Activated naive CD8-positive, alpha-beta T cell treated with anti-CD3 and anti-CD28 coated beads, Interleukin-2, amount 50 U/mL, for 24 hours (primary cell): ENCODE results near the gene SPSB1.

Source experiments
- ATAC-seq: fragments of 150-1000 bp; cut with Tn5 transposase; one replicate; pipeline ENCODE4 v1.10.0; 2021
- DNase-seq: peaks from one replicate; pipeline ENCODE4 v3.0.0; 2021
- H3K27ac Mint-ChIP-seq: one replicate; pipeline ENCODE4 v1.8.0; 2021; ENCODE audit warnings: mild to moderate bottlenecking, mixed read lengths
- H3K27me3 Mint-ChIP-seq: one replicate; pipeline ENCODE4 v1.8.0; 2021; ENCODE audit warnings: mixed read lengths
- H3K36me3 Mint-ChIP-seq: one replicate; pipeline ENCODE4 v1.8.0; 2021; ENCODE audit warnings: low read depth, mixed read lengths
- H3K4me1 Mint-ChIP-seq: one replicate; pipeline ENCODE4 v1.8.0; 2021; ENCODE audit warnings: mixed read lengths
- H3K4me3 Mint-ChIP-seq: one replicate; pipeline ENCODE4 v1.8.0; 2021; ENCODE audit warnings: mild to moderate bottlenecking, moderate library complexity, mixed read lengths
- H3K9me3 Mint-ChIP-seq: one replicate; pipeline ENCODE4 v1.8.0; 2021; ENCODE audit warnings: mixed read lengths

Gene SPSB1

GRCh38 chr1:9321986-9322660, 29.4 kb downstream of the SPSB1 start:
- no peaks in the 10 kb centered on the region for H3K36me3 Mint-ChIP-seq
- no peaks in the 10 kb centered on the region for H3K27me3 Mint-ChIP-seq
- no peak for DNase-seq
- H3K4me3 Mint-ChIP-seq: no peak overlapping the region
- H3K9me3 Mint-ChIP-seq: no peaks in the 10 kb centered on the region
- no peak for ATAC-seq
- peaks cover 12% of the 10 kb centered on the region for H3K4me1 Mint-ChIP-seq
- no peak overlapping the region for H3K27ac Mint-ChIP-seq

GRCh38 chr1:9322661-9323244, 30.1 kb downstream of the SPSB1 start:
- ATAC-seq (no peak), DNase-seq (no peak)
- Mint-ChIP-seq H3K27me3 (no peaks in the 10 kb centered on the region), H3K36me3 (no peaks in the 10 kb centered on the region), H3K9me3 (no peaks in the 10 kb centered on the region), H3K4me1 (peaks cover 6% of the 10 kb centered on the region), H3K27ac (no peak overlapping the region), H3K4me3 (no peak overlapping the region)

DNA sequence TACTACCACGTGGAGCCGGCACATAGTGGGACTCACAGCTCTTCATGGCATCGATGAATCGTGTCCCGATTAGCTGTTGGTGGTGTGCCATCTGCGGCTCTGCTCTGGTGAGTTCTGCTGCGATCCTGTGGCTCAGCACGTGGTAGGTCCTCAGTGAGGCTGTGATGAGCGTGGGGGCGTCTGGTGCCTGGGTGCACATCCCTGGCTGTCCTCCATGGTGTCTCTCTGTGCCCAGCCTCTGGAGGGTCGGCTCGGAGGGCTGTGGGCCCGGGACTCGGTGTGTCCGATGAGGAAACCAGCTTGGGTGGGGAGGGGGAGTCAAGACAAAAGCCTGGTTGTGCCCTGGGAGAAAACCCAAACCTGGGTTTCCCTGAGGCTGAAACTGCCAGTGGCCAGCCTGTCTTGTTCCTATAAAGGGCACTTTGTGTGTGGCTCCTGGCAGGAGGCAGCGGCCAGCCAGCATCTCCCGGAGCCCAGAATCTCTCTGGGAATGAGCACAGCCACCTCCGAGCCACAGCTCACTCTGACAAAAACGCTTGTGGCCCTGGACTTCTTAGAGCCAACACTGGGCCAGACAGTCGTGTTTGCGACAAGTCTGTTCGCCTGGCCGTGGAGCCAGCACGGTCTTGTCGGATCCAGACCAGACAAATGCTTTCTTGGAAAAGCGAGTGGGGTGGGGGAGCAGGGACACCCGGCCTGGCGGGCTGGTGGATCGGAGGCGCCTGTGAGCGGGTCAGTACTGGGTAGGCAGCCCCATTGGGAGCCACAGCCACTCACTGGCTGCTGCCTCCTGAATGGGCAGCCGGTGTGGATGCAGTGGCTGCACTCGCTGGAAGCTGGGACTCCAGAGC, 31.8 kb downstream of the SPSB1 start:
- DNase-seq (no peak), ATAC-seq (no peak)
- Mint-ChIP-seq H3K27ac (no peak overlapping the region), H3K4me1 (no peaks in the 10 kb centered on the region), H3K27me3 (no peaks in the 10 kb centered on the region), H3K4me3 (no peak overlapping the region), H3K36me3 (no peaks in the 10 kb centered on the region), H3K9me3 (no peaks in the 10 kb centered on the region)

DNA sequence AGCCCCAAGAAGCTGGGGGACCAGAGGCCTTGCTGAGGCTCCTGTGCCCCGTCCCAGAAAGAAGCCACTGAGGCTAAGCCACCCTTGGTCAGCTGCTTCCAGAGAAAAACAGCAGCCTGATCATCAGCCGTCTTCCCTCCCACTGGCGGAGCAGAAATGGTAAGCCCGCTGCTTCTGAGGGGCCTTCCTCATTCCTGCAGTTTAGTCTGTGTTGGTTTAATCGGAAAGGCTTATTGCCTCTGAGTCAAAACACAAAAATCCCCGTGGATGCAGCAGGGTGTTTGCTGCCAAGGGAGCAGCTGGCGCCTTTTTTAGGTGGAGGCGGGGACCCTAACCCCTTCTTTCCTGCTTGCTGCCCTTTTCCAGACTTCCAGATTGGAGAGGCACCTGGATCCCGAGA, 33.9 kb downstream of the SPSB1 start:
- Mint-ChIP-seq H3K4me1 (no peaks in the 10 kb centered on the region), H3K4me3 (no peak overlapping the region), H3K27me3 (no peaks in the 10 kb centered on the region), H3K9me3 (no peaks in the 10 kb centered on the region), H3K27ac (no peak overlapping the region), H3K36me3 (no peaks in the 10 kb centered on the region)
- DNase-seq: no peak
- no peak for ATAC-seq

GRCh38 chr1:9328201-9328600, 35.5 kb downstream of the SPSB1 start:
- Mint-ChIP-seq H3K9me3 (no peaks in the 10 kb centered on the region), H3K27ac (no peak overlapping the region), H3K27me3 (no peaks in the 10 kb centered on the region), H3K4me3 (no peak overlapping the region), H3K36me3 (no peaks in the 10 kb centered on the region), H3K4me1 (peaks cover 7% of the 10 kb centered on the region)
- ATAC-seq (no peak), DNase-seq (no peak)

- Mint-ChIP-seq H3K9me3 (no peaks in the 10 kb centered on the region), H3K27me3 (no peaks in the 10 kb centered on the region), H3K4me1 (peaks cover 7% of the 10 kb centered on the region), H3K36me3 (no peaks in the 10 kb centered on the region), H3K4me3 (no peak overlapping the region), H3K27ac (no peak overlapping the region)
- DNase-seq: no peak
- no peak for ATAC-seq
These were observed 36.0 kb downstream of the SPSB1 start for GRCh38 chr1:9328715-9329114.

DNA sequence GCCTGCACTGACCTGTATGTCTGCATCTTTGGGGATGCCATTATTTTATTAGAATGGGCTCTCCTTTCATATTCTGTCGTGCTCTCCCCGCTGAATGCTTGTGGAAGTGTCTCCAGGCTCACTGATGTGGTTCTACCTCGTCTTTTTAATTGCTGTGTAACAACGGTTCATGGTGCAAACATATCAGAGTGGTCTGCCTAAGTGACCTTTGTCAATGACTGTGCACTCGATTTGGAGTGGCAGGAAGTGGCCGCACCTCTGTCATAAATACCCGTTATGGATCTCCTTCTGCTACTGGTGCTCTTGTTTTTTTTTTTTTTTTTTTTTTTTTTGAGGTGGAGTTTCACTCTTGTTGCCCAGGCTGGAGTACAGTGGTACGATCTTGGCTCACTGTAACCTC, 38.3 kb downstream of the SPSB1 start:
- no peaks in the 10 kb centered on the region for H3K27me3 Mint-ChIP-seq
- DNase-seq (no peak), ATAC-seq (no peak)
- no peaks in the 10 kb centered on the region for H3K9me3 Mint-ChIP-seq
- H3K4me3 Mint-ChIP-seq: no peak overlapping the region
- H3K27ac Mint-ChIP-seq: no peak overlapping the region
- peaks cover 7% of the 10 kb centered on the region for H3K4me1 Mint-ChIP-seq
- no peaks in the 10 kb centered on the region for H3K36me3 Mint-ChIP-seq

- Mint-ChIP-seq H3K27ac (no peak overlapping the region), H3K4me1 (peaks cover 7% of the 10 kb centered on the region), H3K27me3 (no peaks in the 10 kb centered on the region), H3K36me3 (no peaks in the 10 kb centered on the region), H3K4me3 (no peak overlapping the region), H3K9me3 (no peaks in the 10 kb centered on the region)
- DNase-seq (no peak), ATAC-seq (no peak)
These were observed 39.1 kb downstream of the SPSB1 start for GRCh38 chr1:9331558-9332346.

GRCh38 chr1:9332513-9333143, 39.9 kb downstream of the SPSB1 start:
- ATAC-seq (peak; percentile 24), DNase-seq (peak; percentile 4)
- Mint-ChIP-seq H3K27me3 (no peaks in the 10 kb centered on the region), H3K27ac (no peak overlapping the region), H3K36me3 (no peaks in the 10 kb centered on the region), H3K4me1 (peaks cover 7% of the 10 kb centered on the region), H3K4me3 (no peak overlapping the region), H3K9me3 (no peaks in the 10 kb centered on the region)

- Mint-ChIP-seq H3K4me3 (no peak overlapping the region), H3K9me3 (no peaks in the 10 kb centered on the region), H3K4me1 (no peaks in the 10 kb centered on the region), H3K27ac (no peak overlapping the region), H3K36me3 (no peaks in the 10 kb centered on the region), H3K27me3 (no peaks in the 10 kb centered on the region)
- no peak for ATAC-seq
- DNase-seq: no peak
These were observed 45.9 kb downstream of the SPSB1 start for GRCh38 chr1:9338397-9339246.

DNA sequence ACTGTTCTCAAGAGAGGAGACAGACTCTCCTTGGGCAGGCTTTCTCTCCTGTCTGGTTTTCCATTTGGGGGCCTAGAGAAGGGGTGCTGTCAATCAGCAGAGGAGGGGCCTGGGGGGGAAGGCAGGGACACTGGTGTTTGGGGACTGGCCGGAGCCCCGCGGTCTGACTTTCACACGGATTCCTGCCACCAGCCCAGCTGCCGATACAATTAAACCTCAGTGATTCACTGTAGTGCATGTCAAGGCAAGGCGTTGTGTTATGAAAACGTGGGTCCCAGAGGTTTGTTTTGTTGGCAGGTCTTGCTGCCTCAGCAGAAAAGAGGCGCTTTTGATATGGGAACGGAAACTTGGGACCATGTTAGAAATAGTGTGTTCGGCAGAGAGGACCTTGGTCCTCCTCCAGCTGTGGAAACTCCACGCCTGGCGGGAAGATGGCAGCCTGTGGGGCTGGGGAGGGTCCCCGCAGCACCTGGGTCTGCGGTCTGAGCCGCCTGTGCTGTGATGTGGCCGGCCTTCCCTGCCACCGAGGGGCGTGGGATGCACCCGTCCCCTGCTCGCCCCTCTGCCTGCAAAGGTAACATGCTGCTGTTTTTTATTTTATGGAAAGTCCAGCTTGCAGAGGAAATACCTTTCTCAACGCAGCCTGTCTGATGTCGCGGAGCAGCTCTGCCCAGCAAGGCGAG, 47.6 kb downstream of the SPSB1 start:
- Mint-ChIP-seq H3K36me3 (no peaks in the 10 kb centered on the region), H3K4me1 (no peaks in the 10 kb centered on the region), H3K27ac (no peak overlapping the region), H3K4me3 (no peak overlapping the region), H3K27me3 (no peaks in the 10 kb centered on the region), H3K9me3 (no peaks in the 10 kb centered on the region)
- ATAC-seq: no peak
- no peak for DNase-seq

DNA sequence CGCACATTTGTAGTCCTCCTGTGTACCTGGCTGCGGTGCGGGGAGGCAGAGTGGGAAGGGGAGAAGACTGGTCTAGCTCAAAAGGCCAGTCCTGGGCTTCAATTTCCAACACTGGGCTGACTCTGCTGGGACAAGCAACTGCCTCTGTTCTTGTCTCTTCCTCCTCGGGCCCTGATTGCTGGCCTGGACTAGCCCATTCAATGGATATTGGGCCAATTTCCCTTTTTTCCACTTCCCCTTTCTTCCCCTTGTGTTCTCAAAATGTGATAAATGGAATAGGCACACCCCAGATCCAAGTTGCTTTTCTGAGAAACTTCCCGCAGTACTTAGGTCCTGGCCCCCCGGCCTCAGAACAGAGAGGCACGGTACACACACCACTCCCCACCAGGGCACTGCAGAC, 48.2 kb downstream of the SPSB1 start:
- ATAC-seq (no peak), DNase-seq (no peak)
- H3K27me3 Mint-ChIP-seq: no peaks in the 10 kb centered on the region
- no peaks in the 10 kb centered on the region for H3K9me3 Mint-ChIP-seq
- H3K36me3 Mint-ChIP-seq: no peaks in the 10 kb centered on the region
- no peak overlapping the region for H3K4me3 Mint-ChIP-seq
- no peak overlapping the region for H3K27ac Mint-ChIP-seq
- no peaks in the 10 kb centered on the region for H3K4me1 Mint-ChIP-seq

- no peaks in the 10 kb centered on the region for H3K9me3 Mint-ChIP-seq
- no peaks in the 10 kb centered on the region for H3K36me3 Mint-ChIP-seq
- H3K4me1 Mint-ChIP-seq: no peaks in the 10 kb centered on the region
- no peaks in the 10 kb centered on the region for H3K27me3 Mint-ChIP-seq
- no peak for ATAC-seq
- H3K27ac Mint-ChIP-seq: no peak overlapping the region
- no peak overlapping the region for H3K4me3 Mint-ChIP-seq
- no peak for DNase-seq
These were observed 48.7 kb downstream of the SPSB1 start for GRCh38 chr1:9341301-9341845.
